Mucosa of stomach (tissue), 1 donor: ENCODE data around the gene SLC9A8.
"Not testable (repeated sequence)": the region's sequence is repeated elsewhere in the genome, so short reads cannot be mapped to it uniquely, and the experiment has no call there.

Source experiments
- H3K27me3 ChIP-seq: one replicate; pipeline ENCODE4 v1.7.0; 2013; ENCODE audit warnings: mild to moderate bottlenecking, low read length; ENCODE audit not compliant: control insufficient read depth, insufficient read depth
- H3K36me3 ChIP-seq: one replicate; pipeline ENCODE4 v1.7.0; 2013; ENCODE audit warnings: low read length; ENCODE audit not compliant: control insufficient read depth, insufficient read depth
- H3K4me1 ChIP-seq: one replicate; pipeline ENCODE4 v1.7.0; 2013; ENCODE audit warnings: mild to moderate bottlenecking, low read length; ENCODE audit not compliant: control insufficient read depth, insufficient read depth
- H3K4me3 ChIP-seq: one replicate; pipeline ENCODE4 v1.7.0; 2013; ENCODE audit warnings: low read length
- H3K9ac ChIP-seq: one replicate; pipeline ENCODE4 v1.7.0; 2013; ENCODE audit warnings: mild to moderate bottlenecking, low read length, moderate library complexity
- H3K9me3 ChIP-seq: one replicate; pipeline ENCODE4 v1.7.0; 2013; ENCODE audit warnings: mild to moderate bottlenecking, low read length, moderate library complexity; ENCODE audit not compliant: control insufficient read depth
- donor health status: Pancreatic carcinoma.

SLC9A8 gene

DNA sequence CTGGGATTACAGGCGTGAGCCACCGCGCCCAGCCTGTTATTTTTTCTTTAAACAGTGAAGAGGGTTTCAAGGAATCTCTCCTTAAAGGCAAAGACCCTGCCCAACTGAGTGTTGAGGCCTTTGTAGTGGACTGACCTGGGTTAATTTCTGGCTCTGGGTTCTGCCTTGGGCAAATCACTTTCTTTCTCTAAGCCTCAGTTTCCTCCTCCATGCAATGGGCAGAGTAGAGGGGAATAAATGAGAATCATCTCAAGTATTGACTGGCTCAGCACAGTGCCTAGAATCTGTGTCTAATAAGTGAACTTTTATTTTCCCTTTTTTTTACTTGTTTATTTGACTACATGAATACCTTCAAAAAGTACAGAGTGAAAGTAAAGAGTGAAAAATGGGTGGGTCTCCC is 31.0 kb upstream of the SLC9A8 start:
- no peak overlapping the region for H3K4me3 ChIP-seq

DNA sequence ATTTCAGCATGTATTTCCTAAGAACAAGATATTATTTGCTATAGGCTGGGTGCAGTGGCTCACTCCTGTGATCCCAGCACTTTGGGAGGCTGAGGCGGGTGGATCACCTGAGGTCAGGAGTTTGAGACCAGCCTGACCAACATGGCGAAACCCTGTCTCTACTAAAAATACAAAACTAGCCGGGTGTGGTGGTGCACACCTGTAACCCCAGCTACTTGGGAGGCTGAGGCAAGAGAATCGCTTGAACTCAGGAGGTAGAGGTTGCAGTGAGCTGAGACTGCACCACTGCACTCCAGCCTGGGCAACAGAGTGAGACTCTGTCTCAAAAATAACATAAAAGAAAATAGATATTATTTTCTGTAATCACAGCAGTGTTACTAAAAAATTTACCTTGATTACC is 30.2 kb upstream of the SLC9A8 start:
- H3K9me3 ChIP-seq, H3K4me3 ChIP-seq, H3K9ac ChIP-seq, H3K27me3 ChIP-seq, H3K36me3 ChIP-seq: not testable (repeated sequence)
- peaks cover 12% of the 10 kb centered on the region for H3K4me1 ChIP-seq

More for the DNA sequence above, 31.0 kb upstream of the SLC9A8 start:
- Histone ChIP-seq H3K4me1 (peaks cover 5% of the 10 kb centered on the region), H3K36me3 (no peaks in the 10 kb centered on the region), H3K27me3 (no peaks in the 10 kb centered on the region), H3K9ac (no peak overlapping the region), H3K9me3 (no peaks in the 10 kb centered on the region)

DNA sequence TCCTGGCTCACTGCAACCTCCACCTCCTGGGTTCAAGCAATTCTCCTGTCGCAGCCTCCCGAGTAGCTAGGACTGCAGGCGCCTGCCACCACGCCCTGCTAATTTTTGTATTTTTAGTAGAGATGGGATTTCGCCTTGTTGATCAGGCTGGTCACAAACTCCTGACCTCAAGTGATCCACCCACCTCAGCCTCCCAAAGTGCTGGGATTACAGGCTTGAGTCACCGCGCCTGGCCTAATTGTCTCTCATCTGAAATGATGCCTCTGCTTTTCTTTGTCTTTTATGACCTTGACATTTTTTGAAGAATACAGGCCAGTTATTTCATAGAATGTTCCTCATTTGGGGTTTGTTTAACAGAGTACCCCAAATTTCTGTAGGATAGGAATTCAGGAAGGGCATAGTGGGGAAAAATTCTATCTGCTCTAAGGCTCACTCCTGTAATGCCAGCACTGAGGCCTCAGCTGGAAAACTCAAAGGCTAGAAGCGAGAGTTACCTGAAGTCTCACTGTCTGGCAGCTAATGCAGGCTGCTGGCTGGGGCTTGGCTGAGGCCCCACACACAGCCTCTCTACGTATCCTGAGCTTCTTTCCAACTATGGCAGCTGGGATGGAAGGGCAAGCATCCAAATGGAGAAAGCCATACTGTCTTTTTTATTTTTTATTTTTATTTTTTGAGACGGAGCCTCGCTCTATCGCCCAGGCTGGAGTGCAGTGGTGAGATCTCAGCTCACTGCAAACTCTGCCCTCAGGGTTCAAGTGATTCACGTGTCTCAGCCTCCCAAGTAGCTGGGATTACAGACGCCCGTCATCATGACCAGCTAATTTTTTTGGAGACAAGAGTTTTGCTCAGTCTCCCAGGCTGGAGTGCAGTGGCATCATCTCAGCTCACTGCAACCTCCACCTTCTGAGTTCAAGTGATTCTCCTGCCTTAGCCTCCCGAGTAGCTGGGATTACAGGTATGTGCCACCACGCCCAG is 29.3 kb upstream of the SLC9A8 start:
- H3K4me1 ChIP-seq, result peaks cover 18% of the 10 kb centered on the region
- H3K9ac ChIP-seq, H3K9me3 ChIP-seq, H3K27me3 ChIP-seq, H3K4me3 ChIP-seq, H3K36me3 ChIP-seq: not testable (repeated sequence)

DNA sequence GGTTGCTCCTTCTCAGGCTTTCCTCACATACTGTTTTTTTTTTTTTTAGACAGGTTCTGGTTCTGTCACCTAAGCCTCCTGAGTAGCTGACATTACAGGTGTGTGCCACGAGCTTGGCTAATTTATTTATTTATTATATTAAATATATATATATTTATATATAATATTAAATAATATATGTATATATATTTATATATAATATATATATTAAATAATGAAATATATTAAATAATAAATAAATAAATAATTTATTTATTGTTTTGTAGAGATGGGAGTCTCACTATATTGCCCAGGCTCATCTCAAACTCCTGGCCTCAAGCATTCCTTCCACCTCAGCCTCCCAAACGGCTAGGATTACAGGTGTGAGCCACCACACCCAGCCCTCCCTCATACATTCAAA is 28.3 kb upstream of the SLC9A8 start:
- no peak overlapping the region for H3K9ac ChIP-seq
- peaks cover 18% of the 10 kb centered on the region for H3K4me1 ChIP-seq
- no peak overlapping the region for H3K4me3 ChIP-seq
- H3K27me3 ChIP-seq, result no peaks in the 10 kb centered on the region
- no peaks in the 10 kb centered on the region for H3K36me3 ChIP-seq
- H3K9me3 ChIP-seq, result no peaks in the 10 kb centered on the region

DNA sequence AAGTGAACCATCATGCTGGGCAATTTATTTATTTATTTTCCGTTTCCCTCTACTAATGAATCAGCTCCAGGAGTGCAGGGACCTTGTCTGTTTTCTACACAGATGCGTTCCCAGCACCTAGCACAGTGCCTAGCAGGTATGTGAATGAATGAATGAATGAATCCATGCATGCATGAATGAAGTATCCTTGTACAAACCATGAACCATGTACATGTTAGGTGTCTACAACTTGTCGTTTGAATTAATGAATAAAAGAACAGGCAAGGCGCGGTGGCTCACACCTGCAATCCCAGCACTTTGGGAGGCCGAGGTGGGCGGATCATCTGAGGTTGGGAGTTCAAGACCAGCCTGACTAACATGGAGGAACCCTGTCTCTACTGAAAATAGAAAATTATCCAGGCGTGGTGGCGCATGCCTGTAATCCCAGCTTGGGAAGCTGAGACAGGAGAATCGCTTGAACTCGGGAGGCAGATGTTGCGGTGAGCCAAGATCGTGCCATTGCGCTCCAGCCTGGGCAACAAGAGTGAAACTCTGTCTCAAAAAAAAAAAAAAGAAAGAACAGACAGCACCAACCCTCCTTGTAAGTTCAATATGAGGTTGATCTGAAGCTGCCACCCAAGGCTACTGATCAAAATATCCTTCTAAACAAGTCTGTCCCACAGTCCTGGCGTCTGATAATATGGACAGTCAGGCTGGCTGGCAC is 27.3 kb upstream of the SLC9A8 start:
- no peak overlapping the region for H3K4me3 ChIP-seq
- H3K4me1 ChIP-seq, result peaks cover 18% of the 10 kb centered on the region
- no peaks in the 10 kb centered on the region for H3K27me3 ChIP-seq
- H3K36me3 ChIP-seq, result no peaks in the 10 kb centered on the region
- H3K9ac ChIP-seq, result no peak overlapping the region
- no peaks in the 10 kb centered on the region for H3K9me3 ChIP-seq

DNA sequence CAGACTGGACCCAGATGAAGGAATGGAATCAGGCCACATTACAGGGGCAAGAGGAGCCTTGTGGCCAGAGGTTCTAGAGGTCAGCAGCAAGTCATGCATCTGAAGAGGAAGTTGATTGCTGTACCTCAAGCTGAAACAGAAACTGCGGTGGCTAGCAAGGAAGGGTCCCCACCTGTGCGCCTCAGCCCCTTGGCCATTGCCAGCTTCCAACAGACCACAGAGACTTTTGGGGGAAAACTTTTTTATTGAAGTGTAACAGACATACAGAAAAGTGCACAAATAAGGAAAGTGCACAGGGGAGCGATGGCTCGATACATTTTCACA is 26.8 kb upstream of the SLC9A8 start:
- Histone ChIP-seq H3K9me3 (no peaks in the 10 kb centered on the region), H3K9ac (no peak overlapping the region), H3K4me1 (peaks cover 18% of the 10 kb centered on the region), H3K4me3 (no peak overlapping the region), H3K27me3 (no peaks in the 10 kb centered on the region), H3K36me3 (no peaks in the 10 kb centered on the region)

DNA sequence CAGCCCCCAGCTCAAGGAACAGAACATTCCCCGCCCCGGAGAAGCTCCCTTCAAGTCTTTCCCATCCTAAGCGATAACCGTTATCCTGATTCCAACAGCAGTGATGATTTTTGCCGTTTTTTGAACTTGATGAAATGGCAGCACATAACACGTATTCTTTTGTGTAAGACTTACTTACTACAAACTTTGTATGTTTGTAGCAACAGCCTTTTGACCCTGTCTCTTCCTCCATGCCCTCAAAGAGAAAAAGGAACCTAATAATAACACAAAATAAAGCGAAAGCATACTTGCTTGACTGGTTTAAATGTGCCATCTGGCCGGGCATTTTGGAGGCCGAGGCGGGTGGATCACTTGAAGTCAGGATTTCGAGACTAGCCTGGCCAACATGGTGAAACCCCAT is 26.4 kb upstream of the SLC9A8 start:
- Histone ChIP-seq H3K9ac (no peak overlapping the region), H3K4me3 (no peak overlapping the region), H3K9me3 (no peaks in the 10 kb centered on the region), H3K4me1 (peaks cover 18% of the 10 kb centered on the region), H3K27me3 (no peaks in the 10 kb centered on the region), H3K36me3 (no peaks in the 10 kb centered on the region)

DNA sequence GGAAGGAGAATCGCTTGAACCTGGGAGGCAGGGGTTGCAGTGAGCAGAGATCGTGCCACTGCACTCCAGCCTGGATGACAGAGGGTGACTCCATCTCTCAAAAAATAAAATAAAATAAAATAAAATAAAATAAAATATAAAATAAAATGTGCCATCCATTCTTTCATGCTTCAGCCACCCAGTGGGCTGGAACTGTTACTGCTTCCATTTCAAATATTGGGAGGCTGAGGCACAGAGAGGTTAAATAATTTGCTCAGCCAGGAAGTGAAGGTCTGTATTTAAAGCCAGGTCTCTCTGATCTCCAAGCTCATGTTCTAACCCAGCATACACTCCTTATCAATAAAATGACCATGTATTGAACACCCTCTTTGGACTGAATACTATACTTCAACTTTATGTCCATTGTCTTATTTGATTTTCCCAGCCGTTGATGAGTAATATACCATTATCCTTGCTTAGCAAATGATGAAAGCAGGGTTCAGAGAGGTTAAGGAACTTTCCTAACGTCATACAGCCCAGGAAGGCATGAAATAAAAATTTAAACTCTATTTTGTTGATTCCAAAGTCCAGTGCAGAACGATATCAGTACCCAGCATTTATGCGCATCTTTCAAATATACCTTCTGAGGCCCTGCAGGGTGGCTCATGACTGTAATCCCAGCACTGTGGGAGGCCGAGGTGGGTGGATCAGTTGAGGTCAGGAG is 25.8 kb upstream of the SLC9A8 start:
- H3K27me3 ChIP-seq, result no peaks in the 10 kb centered on the region

DNA sequence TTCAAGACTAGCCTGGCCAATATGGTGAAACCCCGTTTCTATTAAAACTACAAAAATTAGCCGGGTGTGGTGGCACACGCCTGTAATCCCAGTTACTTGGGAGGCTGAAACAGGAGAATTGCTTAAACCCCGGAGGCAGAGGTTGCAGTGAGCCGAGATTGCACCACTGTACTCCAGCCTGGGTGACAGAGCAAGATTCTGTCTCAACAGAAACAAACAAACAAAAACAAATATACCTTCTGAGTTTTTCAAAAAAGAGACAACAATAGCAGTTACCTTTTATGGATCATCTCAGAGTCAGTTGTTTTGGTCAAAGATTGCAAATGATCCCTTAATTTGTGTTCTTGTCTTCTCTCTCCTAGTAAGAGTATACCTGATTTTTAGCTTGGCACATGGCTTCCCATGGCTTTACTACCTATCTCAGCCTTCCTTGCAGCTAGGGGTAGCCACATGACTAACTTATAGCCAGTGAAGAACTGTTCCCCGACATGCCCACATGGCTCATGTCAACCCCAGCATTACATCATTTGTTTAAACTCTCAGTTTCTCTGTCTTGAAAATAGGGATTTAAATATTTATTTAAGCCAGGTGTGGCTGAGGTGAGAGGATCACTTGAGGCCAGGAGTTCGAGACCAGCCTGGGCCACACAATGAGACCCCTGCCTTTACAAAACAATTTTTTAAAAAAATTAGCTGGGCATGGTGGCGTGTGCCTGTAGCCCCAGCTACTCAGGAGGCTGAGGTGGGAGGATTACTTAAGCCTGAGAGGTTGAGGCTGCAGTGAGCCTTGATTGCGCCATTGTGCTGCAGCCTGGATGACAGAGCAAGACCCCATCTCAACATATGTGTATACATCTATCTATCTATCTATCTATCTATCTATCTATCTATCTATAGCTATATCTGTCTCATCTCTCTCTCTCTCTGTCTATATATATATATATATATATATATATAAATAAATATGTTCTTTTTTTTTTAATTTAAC is 25.0 kb upstream of the SLC9A8 start:
- Histone ChIP-seq H3K36me3 (no peaks in the 10 kb centered on the region), H3K9me3 (no peaks in the 10 kb centered on the region), H3K27me3 (no peaks in the 10 kb centered on the region), H3K9ac (no peak overlapping the region), H3K4me3 (no peak overlapping the region), H3K4me1 (peaks cover 22% of the 10 kb centered on the region)

More for the DNA sequence above, 25.8 kb upstream of the SLC9A8 start:
- Histone ChIP-seq H3K9ac (no peak overlapping the region), H3K9me3 (no peaks in the 10 kb centered on the region), H3K36me3 (no peaks in the 10 kb centered on the region), H3K4me3 (no peak overlapping the region), H3K4me1 (peaks cover 15% of the 10 kb centered on the region)

DNA sequence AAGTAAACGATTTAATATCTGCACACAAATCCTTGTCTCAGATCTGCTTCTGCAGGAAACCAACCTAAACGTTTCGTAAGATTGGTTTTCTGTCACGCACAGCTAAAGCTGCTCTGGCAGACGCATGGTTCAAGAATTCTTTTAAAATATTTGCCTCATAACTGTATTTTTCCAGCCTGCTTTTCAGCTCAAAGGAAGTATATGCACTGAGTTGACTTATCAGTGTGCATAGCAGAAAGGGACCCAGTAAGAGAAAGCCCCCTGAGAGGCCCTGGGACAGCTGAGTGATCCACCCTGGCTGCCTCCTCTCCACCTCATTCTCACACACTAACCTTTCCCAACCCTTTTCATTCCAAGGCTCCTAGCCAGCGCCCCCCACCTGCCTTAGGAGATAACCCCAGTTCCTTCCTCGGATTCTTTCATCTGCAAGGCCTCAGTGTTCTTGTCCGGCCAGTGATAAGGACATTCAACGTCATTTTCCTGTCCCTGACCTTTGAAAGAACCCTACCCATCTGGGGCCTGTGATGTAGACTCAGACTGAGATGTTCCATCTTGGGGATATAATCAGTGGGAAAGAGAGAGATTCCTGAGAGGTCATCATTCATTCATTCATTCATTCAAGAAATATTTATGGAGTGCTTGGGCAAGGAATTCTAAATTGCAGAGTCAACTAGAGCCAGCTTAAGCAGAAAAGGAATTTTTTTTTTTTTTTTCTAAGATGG is 22.4 kb upstream of the SLC9A8 start:
- no peaks in the 10 kb centered on the region for H3K9me3 ChIP-seq
- no peak overlapping the region for H3K9ac ChIP-seq
- no peaks in the 10 kb centered on the region for H3K36me3 ChIP-seq
- H3K4me3 ChIP-seq, result no peak overlapping the region
- H3K4me1 ChIP-seq, result peaks cover 45% of the 10 kb centered on the region
- no peaks in the 10 kb centered on the region for H3K27me3 ChIP-seq

DNA sequence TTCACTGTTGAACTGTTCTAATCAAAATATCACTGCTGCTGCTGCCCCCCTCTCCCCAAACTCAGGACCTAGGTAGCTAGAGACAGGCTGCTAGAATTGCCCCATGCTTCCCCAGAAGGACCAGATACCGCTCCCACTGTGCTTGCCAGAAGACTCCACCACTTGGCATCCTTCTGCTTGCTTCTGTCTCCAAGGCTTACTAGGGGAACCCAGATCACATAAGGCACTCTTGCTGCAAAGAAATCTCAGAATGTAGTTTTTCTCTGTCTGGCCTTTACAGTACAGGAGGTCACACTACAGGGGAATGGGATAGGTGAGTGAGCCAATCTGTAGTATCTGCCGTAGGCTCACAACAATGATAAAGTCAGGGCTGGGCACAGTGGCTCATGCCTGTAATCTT is 21.5 kb upstream of the SLC9A8 start:
- Histone ChIP-seq H3K9me3 (no peaks in the 10 kb centered on the region), H3K36me3 (no peaks in the 10 kb centered on the region), H3K4me1 (peaks cover 45% of the 10 kb centered on the region), H3K9ac (no peak overlapping the region), H3K4me3 (no peak overlapping the region), H3K27me3 (no peaks in the 10 kb centered on the region)
